MM.1S (cell line): ENCODE measurements around the gene PANX1.

ENCODE experiments used
- CTCF ChIP-seq: fragments of 300-600 bp; sonication (generic); IDR thresholded peaks from 2 replicates; pipeline ENCODE4 v1.5.1; 2016; ENCODE audit warnings: antibody characterized with exemption, low read length, mixed read lengths
- EZH2 ChIP-seq: fragments of 300-600 bp; sonication (generic); optimal IDR thresholded peaks from 2 replicates; pipeline ENCODE3; 2017; ENCODE audit warnings: low read depth, mild to moderate bottlenecking, antibody characterized with exemption, low read length, mixed read lengths

GRCh38 chr11:94104734-94105133 is 23.9 kb upstream of the PANX1 start:
- TF ChIP-seq CTCF (no peak), EZH2 (no peak)
